WTC11 (cell line): Measurements from ENCODE around the gene TPRKB. TPM values are rescaled to one million over a fixed set of nuclear protein-coding genes. Genes with fewer than 3 reads are reported as not detected.

Experiments used
- ATAC-seq: fragments of 200-7000 bp; cut with Tn5 transposase; 2 replicates; pipeline ENCODE4 v1.10.0; 2021; ENCODE audit warnings: mild to moderate bottlenecking, moderate library complexity
- CTCF ChIA-PET: fragments of 300-600 bp; sonication (Branson Sonifier 250); formaldehyde crosslinking; loops from one replicate; lab custom pipeline; 2021; ENCODE audit warnings: antibody characterized with exemption; lab: Charles Lee
- POLR2A ChIA-PET: fragments of 350-600 bp; sonication (Branson Sonifier 250); formaldehyde crosslinking; loops from one replicate; lab custom pipeline; 2021; ENCODE audit warnings: antibody characterized with exemption; lab: Charles Lee
- DNase-seq: peaks from one replicate; pipeline ENCODE4 v3.0.0; 2021; ENCODE audit warnings: low spot score
- H3K27ac Mint-ChIP-seq: 2 replicates; pipeline ENCODE4 v1.8.0; 2021; ENCODE audit warnings: mixed read lengths
- H3K27me3 Mint-ChIP-seq: 2 replicates; pipeline ENCODE4 v1.8.0; 2021; ENCODE audit warnings: low read depth, mild to moderate bottlenecking, moderate library complexity, mixed read lengths
- H3K36me3 Mint-ChIP-seq: 2 replicates; pipeline ENCODE4 v1.8.0; 2021; ENCODE audit warnings: mixed read lengths
- H3K4me1 Mint-ChIP-seq: 2 replicates; pipeline ENCODE4 v1.8.0; 2022; ENCODE audit warnings: mixed read lengths
- H3K4me3 Mint-ChIP-seq: 2 replicates; pipeline ENCODE4 v1.8.0; 2021; ENCODE audit warnings: mild to moderate bottlenecking, moderate library complexity, mixed read lengths
- H3K9me3 Mint-ChIP-seq: 2 replicates; pipeline ENCODE4 v1.8.0; 2021; ENCODE audit warnings: mixed read lengths
- ETV6 ChIP-seq: sonication (generic); formaldehyde crosslinking; IDR thresholded peaks from 2 replicates; pipeline ENCODE4 v1.8.1; 2022; ENCODE audit warnings: mild to moderate bottlenecking, missing genetic modification reagents
- GRHL2 ChIP-seq: fragments of 250-450 bp; sonication (Bioruptor Pico); IDR thresholded peaks from 2 replicates; pipeline ENCODE4 v1.8.0; 2022; ENCODE audit warnings: mild to moderate bottlenecking, moderate library complexity; ENCODE audit not compliant: insufficient replicate concordance, severe bottlenecking
- MXD4 ChIP-seq: fragments of 250-450 bp; sonication (Bioruptor Pico); IDR thresholded peaks from 2 replicates; pipeline ENCODE4 v1.8.0; 2021; ENCODE audit warnings: mild to moderate bottlenecking, moderate library complexity, borderline replicate concordance
- NFATC4 ChIP-seq: fragments of 250-450 bp; sonication (Bioruptor Pico); IDR thresholded peaks from 2 replicates; pipeline ENCODE4 v1.9.0; 2021; ENCODE audit warnings: mild to moderate bottlenecking
- PRRX2 ChIP-seq: fragments of 250-450 bp; sonication (Bioruptor Pico); IDR thresholded peaks from 2 replicates; pipeline ENCODE4 v1.8.0; 2021; ENCODE audit warnings: mild to moderate bottlenecking
- SMAD3 ChIP-seq: sonication (generic); formaldehyde crosslinking; IDR thresholded peaks from 2 replicates; pipeline ENCODE4 v1.8.0; 2022; ENCODE audit warnings: missing genetic modification reagents, mild to moderate bottlenecking, borderline replicate concordance
- SOX15 ChIP-seq: fragments of 250-450 bp; sonication (Bioruptor Pico); IDR thresholded peaks from 2 replicates; pipeline ENCODE4 v1.9.0; 2021; ENCODE audit warnings: mild to moderate bottlenecking
- SP1 ChIP-seq: sonication (generic); formaldehyde crosslinking; conservative IDR thresholded peaks from 2 replicates; pipeline ENCODE4 v1.8.1; 2022; ENCODE audit warnings: missing genetic modification reagents
- ZNF121 ChIP-seq: sonication (generic); formaldehyde crosslinking; IDR thresholded peaks from 2 replicates; pipeline ENCODE4 v1.8.0; 2023; ENCODE audit warnings: missing genetic modification reagents
- ZNF396 ChIP-seq: fragments of 250-450 bp; sonication (Bioruptor Pico); IDR thresholded peaks from 2 replicates; pipeline ENCODE4 v1.8.0; 2021; ENCODE audit warnings: mild to moderate bottlenecking, moderate library complexity, borderline replicate concordance
- total RNA-seq: library from RNA; stranded (reverse); gene quantifications from 3 replicates; pipeline ENCODE4 v1.2.3, GENCODE V29; 2021
- TF ChIP-seq, protein P1 (sequence below): fragments of 250-450 bp; sonication (Bioruptor Pico); IDR thresholded peaks from 2 replicates; pipeline ENCODE4 v1.9.0; 2021; ENCODE audit warnings: moderate library complexity, mild to moderate bottlenecking, inconsistent platforms, borderline replicate concordance
- TF ChIP-seq, protein P2 (sequence below): sonication (generic); formaldehyde crosslinking; IDR thresholded peaks from 2 replicates; pipeline ENCODE4 v1.8.1; 2023; ENCODE audit warnings: mild to moderate bottlenecking, missing genetic modification reagents
- TF ChIP-seq, protein P3 (sequence below): sonication (generic); formaldehyde crosslinking; conservative IDR thresholded peaks from 2 replicates; pipeline ENCODE4 v1.8.1; 2023; ENCODE audit warnings: mild to moderate bottlenecking, low read depth, missing genetic modification reagents, moderate library complexity
- TF ChIP-seq, protein P4 (sequence below): sonication (generic); formaldehyde crosslinking; IDR thresholded peaks from 2 replicates; pipeline ENCODE4 v1.8.0; 2022; ENCODE audit warnings: mild to moderate bottlenecking, missing genetic modification reagents
- TF ChIP-seq, protein P5 (sequence below): sonication (generic); formaldehyde crosslinking; IDR thresholded peaks from 2 replicates; pipeline ENCODE4 v1.8.1; 2023; ENCODE audit warnings: mild to moderate bottlenecking, missing genetic modification reagents, moderate library complexity
- TF ChIP-seq, protein P6 (sequence below): sonication (generic); formaldehyde crosslinking; IDR thresholded peaks from 2 replicates; pipeline ENCODE4 v1.8.1; 2022; ENCODE audit warnings: mild to moderate bottlenecking, missing genetic modification reagents, moderate library complexity, borderline replicate concordance
- TF ChIP-seq, protein P7 (sequence below): fragments of 250-450 bp; sonication (Bioruptor Pico); IDR thresholded peaks from 2 replicates; pipeline ENCODE4 v2.1.2; 2022; ENCODE audit warnings: mild to moderate bottlenecking, moderate library complexity
- TF ChIP-seq, protein P8 (sequence below): sonication (generic); formaldehyde crosslinking; IDR thresholded peaks from 2 replicates; pipeline ENCODE4 v1.8.1; 2023; ENCODE audit warnings: mild to moderate bottlenecking, missing genetic modification reagents
- TF ChIP-seq, protein P9 (sequence below): fragments of 250-450 bp; sonication (Bioruptor Pico); IDR thresholded peaks from 2 replicates; pipeline ENCODE4 v1.9.0; 2021; ENCODE audit warnings: mild to moderate bottlenecking

The TPRKB gene
- total RNA-seq, 1 experiment from 2014 or later: 30.6 TPM

DNA sequence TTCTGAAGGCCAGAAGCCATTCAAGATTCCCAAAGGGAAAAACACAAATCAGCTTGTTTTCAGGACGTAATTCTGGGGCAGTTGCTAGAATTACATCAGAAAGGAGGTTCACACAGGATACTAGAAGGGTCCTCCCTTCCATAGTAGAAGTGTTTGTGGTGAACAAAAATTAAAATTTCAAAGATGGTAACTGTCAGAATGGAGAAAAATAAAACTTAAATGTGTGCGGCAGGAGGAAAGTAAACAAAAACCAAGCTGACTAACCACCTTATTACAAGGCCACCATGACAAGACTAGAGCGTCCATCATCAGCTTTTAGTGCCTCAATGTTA is 9.7 kb upstream of the TPRKB start (continued):
- TF ChIP-seq, protein P1, sequence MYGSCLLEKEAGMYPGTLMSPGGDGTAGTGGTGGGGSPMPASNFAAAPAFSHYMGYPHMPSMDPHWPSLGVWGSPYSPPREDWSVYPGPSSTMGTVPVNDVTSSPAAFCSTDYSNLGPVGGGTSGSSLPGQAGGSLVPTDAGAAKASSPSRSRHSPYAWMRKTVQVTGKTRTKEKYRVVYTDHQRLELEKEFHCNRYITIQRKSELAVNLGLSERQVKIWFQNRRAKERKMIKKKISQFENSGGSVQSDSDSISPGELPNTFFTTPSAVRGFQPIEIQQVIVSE (CRISPR knock-in tag): no peak
- TF ChIP-seq, protein P2, sequence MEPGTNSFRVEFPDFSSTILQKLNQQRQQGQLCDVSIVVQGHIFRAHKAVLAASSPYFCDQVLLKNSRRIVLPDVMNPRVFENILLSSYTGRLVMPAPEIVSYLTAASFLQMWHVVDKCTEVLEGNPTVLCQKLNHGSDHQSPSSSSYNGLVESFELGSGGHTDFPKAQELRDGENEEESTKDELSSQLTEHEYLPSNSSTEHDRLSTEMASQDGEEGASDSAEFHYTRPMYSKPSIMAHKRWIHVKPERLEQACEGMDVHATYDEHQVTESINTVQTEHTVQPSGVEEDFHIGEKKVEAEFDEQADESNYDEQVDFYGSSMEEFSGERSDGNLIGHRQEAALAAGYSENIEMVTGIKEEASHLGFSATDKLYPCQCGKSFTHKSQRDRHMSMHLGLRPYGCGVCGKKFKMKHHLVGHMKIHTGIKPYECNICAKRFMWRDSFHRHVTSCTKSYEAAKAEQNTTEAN (CRISPR knock-in tag): no peak
- no peak for TF ChIP-seq SP1 (CRISPR knock-in tag)
- no peak for TF ChIP-seq PRRX2 (CRISPR knock-in tag)
- TF ChIP-seq, protein P3, sequence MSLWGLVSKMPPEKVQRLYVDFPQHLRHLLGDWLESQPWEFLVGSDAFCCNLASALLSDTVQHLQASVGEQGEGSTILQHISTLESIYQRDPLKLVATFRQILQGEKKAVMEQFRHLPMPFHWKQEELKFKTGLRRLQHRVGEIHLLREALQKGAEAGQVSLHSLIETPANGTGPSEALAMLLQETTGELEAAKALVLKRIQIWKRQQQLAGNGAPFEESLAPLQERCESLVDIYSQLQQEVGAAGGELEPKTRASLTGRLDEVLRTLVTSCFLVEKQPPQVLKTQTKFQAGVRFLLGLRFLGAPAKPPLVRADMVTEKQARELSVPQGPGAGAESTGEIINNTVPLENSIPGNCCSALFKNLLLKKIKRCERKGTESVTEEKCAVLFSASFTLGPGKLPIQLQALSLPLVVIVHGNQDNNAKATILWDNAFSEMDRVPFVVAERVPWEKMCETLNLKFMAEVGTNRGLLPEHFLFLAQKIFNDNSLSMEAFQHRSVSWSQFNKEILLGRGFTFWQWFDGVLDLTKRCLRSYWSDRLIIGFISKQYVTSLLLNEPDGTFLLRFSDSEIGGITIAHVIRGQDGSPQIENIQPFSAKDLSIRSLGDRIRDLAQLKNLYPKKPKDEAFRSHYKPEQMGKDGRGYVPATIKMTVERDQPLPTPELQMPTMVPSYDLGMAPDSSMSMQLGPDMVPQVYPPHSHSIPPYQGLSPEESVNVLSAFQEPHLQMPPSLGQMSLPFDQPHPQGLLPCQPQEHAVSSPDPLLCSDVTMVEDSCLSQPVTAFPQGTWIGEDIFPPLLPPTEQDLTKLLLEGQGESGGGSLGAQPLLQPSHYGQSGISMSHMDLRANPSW (CRISPR knock-in tag): no peak
- TF ChIP-seq NFATC4 (CRISPR knock-in tag): no peak

DNA sequence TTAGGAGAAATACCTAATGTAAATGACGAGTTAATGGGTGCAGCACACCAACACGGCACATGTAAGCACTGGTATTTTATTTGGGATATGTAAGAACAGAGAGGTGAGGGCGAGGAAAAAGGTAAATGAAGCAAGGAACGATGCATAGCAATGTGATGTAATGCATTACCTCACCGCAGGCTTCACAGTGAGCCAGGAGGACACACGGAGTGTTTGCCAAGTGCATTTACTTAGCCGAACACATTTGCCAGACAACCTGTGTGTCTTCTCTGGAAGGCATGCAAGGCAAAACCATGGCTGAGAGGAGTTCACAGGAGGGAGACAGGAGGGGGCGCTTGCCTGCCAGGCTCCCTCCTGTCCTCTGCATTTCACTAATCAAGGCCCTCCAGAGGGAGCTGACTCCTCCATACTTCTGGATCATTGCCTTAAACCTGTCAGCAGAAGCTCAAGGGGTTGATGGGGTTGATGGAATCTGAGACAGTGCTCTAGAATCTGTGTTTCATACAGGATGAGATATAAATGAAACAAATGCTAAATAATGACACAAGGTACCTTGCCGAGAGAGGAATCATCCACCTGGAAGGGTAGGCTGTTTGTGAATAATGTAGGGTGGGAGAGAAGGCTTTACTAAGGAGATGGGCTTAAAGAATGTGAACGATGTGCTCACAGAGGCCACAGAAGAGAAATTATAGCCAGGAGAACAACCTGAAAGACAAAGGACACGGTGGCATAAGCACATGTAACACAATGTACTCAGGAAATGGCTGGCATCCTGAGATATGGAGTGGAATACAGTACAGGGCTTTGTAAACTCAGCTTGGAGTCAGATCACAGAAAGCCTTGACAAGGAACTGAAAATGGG is 9.1 kb upstream of the TPRKB start:
- ChIA-PET POLR2A (no interaction called here), CTCF (interaction anchor here (2.4 kb wide), 1 partner anchor 9 kb away, joined by 11 read pairs; the partner anchor contains the start of gene TPRKB)
- Mint-ChIP-seq H3K9me3 (peaks cover 10% of the 10 kb centered on the region; the same call in 1 of the 2 replicates), H3K4me1 (peaks cover 5% of the 10 kb centered on the region; the same call in 1 of the 2 replicates), H3K4me3 (no peak overlapping the region), H3K27me3 (peaks cover 27% of the 10 kb centered on the region), H3K36me3 (peaks cover 11% of the 10 kb centered on the region), H3K27ac (no peak overlapping the region)
- ATAC-seq (peak; percentile 79), DNase-seq (peak; percentile 15)
- TF ChIP-seq ETV6: no peak
- TF ChIP-seq, protein P4, sequence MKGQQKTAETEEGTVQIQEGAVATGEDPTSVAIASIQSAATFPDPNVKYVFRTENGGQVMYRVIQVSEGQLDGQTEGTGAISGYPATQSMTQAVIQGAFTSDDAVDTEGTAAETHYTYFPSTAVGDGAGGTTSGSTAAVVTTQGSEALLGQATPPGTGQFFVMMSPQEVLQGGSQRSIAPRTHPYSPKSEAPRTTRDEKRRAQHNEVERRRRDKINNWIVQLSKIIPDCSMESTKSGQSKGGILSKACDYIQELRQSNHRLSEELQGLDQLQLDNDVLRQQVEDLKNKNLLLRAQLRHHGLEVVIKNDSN: no peak
- TF ChIP-seq, protein P5, sequence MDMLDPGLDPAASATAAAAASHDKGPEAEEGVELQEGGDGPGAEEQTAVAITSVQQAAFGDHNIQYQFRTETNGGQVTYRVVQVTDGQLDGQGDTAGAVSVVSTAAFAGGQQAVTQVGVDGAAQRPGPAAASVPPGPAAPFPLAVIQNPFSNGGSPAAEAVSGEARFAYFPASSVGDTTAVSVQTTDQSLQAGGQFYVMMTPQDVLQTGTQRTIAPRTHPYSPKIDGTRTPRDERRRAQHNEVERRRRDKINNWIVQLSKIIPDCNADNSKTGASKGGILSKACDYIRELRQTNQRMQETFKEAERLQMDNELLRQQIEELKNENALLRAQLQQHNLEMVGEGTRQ (CRISPR knock-in tag): no peak
- no peak for TF ChIP-seq SOX15 (CRISPR knock-in tag)
- TF ChIP-seq, protein P6, sequence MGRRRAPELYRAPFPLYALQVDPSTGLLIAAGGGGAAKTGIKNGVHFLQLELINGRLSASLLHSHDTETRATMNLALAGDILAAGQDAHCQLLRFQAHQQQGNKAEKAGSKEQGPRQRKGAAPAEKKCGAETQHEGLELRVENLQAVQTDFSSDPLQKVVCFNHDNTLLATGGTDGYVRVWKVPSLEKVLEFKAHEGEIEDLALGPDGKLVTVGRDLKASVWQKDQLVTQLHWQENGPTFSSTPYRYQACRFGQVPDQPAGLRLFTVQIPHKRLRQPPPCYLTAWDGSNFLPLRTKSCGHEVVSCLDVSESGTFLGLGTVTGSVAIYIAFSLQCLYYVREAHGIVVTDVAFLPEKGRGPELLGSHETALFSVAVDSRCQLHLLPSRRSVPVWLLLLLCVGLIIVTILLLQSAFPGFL (CRISPR knock-in tag): no peak
- TF ChIP-seq, protein P7, sequence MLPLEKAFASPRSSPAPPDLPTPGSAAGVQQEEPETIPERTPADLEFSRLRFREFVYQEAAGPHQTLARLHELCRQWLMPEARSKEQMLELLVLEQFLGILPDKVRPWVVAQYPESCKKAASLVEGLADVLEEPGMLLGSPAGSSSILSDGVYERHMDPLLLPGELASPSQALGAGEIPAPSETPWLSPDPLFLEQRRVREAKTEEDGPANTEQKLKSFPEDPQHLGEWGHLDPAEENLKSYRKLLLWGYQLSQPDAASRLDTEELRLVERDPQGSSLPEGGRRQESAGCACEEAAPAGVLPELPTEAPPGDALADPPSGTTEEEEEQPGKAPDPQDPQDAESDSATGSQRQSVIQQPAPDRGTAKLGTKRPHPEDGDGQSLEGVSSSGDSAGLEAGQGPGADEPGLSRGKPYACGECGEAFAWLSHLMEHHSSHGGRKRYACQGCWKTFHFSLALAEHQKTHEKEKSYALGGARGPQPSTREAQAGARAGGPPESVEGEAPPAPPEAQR (CRISPR knock-in tag): no peak
- TF ChIP-seq MXD4 (CRISPR knock-in tag): no peak
- no peak for TF ChIP-seq ZNF121 (CRISPR knock-in tag)
- TF ChIP-seq SMAD3 (CRISPR knock-in tag): no peak
- no peak for TF ChIP-seq GRHL2
- TF ChIP-seq ZNF396 (CRISPR knock-in tag): no peak
- TF ChIP-seq, protein P8, sequence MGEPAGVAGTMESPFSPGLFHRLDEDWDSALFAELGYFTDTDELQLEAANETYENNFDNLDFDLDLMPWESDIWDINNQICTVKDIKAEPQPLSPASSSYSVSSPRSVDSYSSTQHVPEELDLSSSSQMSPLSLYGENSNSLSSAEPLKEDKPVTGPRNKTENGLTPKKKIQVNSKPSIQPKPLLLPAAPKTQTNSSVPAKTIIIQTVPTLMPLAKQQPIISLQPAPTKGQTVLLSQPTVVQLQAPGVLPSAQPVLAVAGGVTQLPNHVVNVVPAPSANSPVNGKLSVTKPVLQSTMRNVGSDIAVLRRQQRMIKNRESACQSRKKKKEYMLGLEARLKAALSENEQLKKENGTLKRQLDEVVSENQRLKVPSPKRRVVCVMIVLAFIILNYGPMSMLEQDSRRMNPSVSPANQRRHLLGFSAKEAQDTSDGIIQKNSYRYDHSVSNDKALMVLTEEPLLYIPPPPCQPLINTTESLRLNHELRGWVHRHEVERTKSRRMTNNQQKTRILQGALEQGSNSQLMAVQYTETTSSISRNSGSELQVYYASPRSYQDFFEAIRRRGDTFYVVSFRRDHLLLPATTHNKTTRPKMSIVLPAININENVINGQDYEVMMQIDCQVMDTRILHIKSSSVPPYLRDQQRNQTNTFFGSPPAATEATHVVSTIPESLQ: no peak
- TF ChIP-seq, protein P9, sequence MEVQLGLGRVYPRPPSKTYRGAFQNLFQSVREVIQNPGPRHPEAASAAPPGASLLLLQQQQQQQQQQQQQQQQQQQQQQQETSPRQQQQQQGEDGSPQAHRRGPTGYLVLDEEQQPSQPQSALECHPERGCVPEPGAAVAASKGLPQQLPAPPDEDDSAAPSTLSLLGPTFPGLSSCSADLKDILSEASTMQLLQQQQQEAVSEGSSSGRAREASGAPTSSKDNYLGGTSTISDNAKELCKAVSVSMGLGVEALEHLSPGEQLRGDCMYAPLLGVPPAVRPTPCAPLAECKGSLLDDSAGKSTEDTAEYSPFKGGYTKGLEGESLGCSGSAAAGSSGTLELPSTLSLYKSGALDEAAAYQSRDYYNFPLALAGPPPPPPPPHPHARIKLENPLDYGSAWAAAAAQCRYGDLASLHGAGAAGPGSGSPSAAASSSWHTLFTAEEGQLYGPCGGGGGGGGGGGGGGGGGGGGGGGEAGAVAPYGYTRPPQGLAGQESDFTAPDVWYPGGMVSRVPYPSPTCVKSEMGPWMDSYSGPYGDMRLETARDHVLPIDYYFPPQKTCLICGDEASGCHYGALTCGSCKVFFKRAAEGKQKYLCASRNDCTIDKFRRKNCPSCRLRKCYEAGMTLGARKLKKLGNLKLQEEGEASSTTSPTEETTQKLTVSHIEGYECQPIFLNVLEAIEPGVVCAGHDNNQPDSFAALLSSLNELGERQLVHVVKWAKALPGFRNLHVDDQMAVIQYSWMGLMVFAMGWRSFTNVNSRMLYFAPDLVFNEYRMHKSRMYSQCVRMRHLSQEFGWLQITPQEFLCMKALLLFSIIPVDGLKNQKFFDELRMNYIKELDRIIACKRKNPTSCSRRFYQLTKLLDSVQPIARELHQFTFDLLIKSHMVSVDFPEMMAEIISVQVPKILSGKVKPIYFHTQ: no peak
